ENCODE measurements around the gene TTC23.
A peak's percentile ranks its signal among the peaks of the same experiment; 100 is the strongest.

Gene TTC23

GRCh38 chr15:99109555-99110021 lies 139.8 kb downstream of the TTC23 start:
- no peak overlapping the region for H3K4me3 ChIP-seq (ENCODE audit: low read length)
- no peak for DNase-seq (ENCODE audit: low read depth)
- no peak for TF ChIP-seq CTCF (IDR thresholded peaks at IDR 0.05; ENCODE audit: insufficient read depth, low read depth, low read length, missing control alignments)

- TF ChIP-seq CTCF (IDR thresholded peaks at IDR 0.05; ENCODE audit: insufficient read depth, low read depth, low read length, missing control alignments) = no peak
- no peak overlapping the region for H3K4me3 ChIP-seq (ENCODE audit: low read length)
- no peak for DNase-seq (ENCODE audit: low read depth)
Observed at GRCh38 chr15:99108993-99109392, 140.4 kb downstream of the TTC23 start.

- DNase-seq (ENCODE audit: low read depth) = no peak
- TF ChIP-seq CTCF (IDR thresholded peaks at IDR 0.05; ENCODE audit: insufficient read depth, low read depth, low read length, missing control alignments) = no peak
- no peak overlapping the region for H3K4me3 ChIP-seq (ENCODE audit: low read length)
Observed at GRCh38 chr15:99106417-99107220, 142.8 kb downstream of the TTC23 start.

- TF ChIP-seq CTCF (IDR thresholded peaks at IDR 0.05; ENCODE audit: insufficient read depth, low read depth, low read length, missing control alignments) = no peak
- peak overlapping the region; percentile 4 for H3K4me3 ChIP-seq (ENCODE audit: low read length)
- DNase-seq (ENCODE audit: low read depth) = peak; percentile 74
Observed at GRCh38 chr15:99105514-99106341, 143.7 kb downstream of the TTC23 start.

- peak within 1 kb of the TSS; percentile 15 for H3K4me3 ChIP-seq (ENCODE audit: low read length)
Observed at GRCh38 chr15:99104788-99105513, 144.4 kb downstream of the TTC23 start, which contains the start of gene SYNM. Gene SYNM, plus strand, starts transcription at chr15:99105080. Its CDS starts 120 bp downstream, at chr15:99105200.

More at GRCh38 chr15:99104788-99105513, 144.4 kb downstream of the TTC23 start, which contains the start of gene SYNM:
- peak; percentile 71 for DNase-seq (ENCODE audit: low read depth)
- peak; percentile 6 for TF ChIP-seq CTCF (IDR thresholded peaks at IDR 0.05; ENCODE audit: insufficient read depth, low read depth, low read length, missing control alignments)
